ENCODE data around the gene CEP164. TPM values are rescaled to one million over a fixed set of nuclear protein-coding genes. Genes with fewer than 3 reads are reported as not detected.
"Not testable (repeated sequence)": the region's sequence is repeated elsewhere in the genome, so short reads cannot be mapped to it uniquely, and the experiment has no call there.

CEP164 gene
- total RNA-seq, 1 donor from 2014 or later = 25.8 TPM

GRCh38 chr11:117305145-117305544 is 22.5 kb upstream of the CEP164 start:
- no peak for DNase-seq

GRCh38 chr11:117309310-117309709 is 18.3 kb upstream of the CEP164 start:
- DNase-seq = no peak

- DNase-seq = no peak
These were observed 14.6 kb upstream of the CEP164 start for GRCh38 chr11:117313091-117313490.

GRCh38 chr11:117313828-117314768 is 13.6 kb upstream of the CEP164 start:
- no peak for DNase-seq

- DNase-seq = no peak
These were observed 12.8 kb upstream of the CEP164 start for GRCh38 chr11:117314840-117315239.

- DNase-seq = no peak
These were observed 12.1 kb upstream of the CEP164 start for GRCh38 chr11:117315285-117316196.

- DNase-seq = peak; percentile 94
These were observed 11.3 kb upstream of the CEP164 start, which contains the start of gene BACE1 for GRCh38 chr11:117316197-117316961. TSS of gene BACE1 (minus strand) at chr11:117316256. CDS start at chr11:117315795, 461 bp downstream.

- no peak for DNase-seq
These were observed 8.9 kb upstream of the CEP164 start for GRCh38 chr11:117318738-117319137.

- DNase-seq = no peak
These were observed 8.3 kb upstream of the CEP164 start for GRCh38 chr11:117319214-117319840.

GRCh38 chr11:117327255-117327566 is 443 bp upstream of the CEP164 start:
- not testable (repeated sequence) for DNase-seq

GRCh38 chr11:117328375-117329010 is 839 bp downstream of the CEP164 start:
- no peak for DNase-seq

GRCh38 chr11:117332843-117333242 is 5.2 kb downstream of the CEP164 start:
- DNase-seq = no peak

- no peak for DNase-seq
These were observed 6.3 kb downstream of the CEP164 start for GRCh38 chr11:117333917-117334316.

- no peak for DNase-seq
These were observed 7.2 kb downstream of the CEP164 start for GRCh38 chr11:117334896-117335295.

GRCh38 chr11:117335399-117335798 is 7.7 kb downstream of the CEP164 start:
- DNase-seq = no peak

GRCh38 chr11:117337076-117337475 is 9.4 kb downstream of the CEP164 start:
- no peak for DNase-seq

- no peak for DNase-seq
These were observed 17.4 kb downstream of the CEP164 start for GRCh38 chr11:117345039-117345438.

- no peak for DNase-seq
These were observed 26.9 kb downstream of the CEP164 start for GRCh38 chr11:117354550-117354949.

GRCh38 chr11:117356126-117356890 is 28.7 kb downstream of the CEP164 start:
- DNase-seq = no peak

- no peak for DNase-seq
These were observed 33.8 kb downstream of the CEP164 start for GRCh38 chr11:117361432-117361831.
